GM10248 (cell line): ENCODE measurements around the gene HCLS1.
"Not testable (repeated sequence)": the region's sequence is repeated elsewhere in the genome, so short reads cannot be mapped to it uniquely, and the experiment has no call there.

ENCODE experiments used
- CTCF ChIA-PET: fragments of 300-600 bp; sonication (Branson Sonifier 250); formaldehyde crosslinking; extraction: SDS; loops from one replicate; lab custom pipeline; 2021; ENCODE audit warnings: antibody characterized with exemption; lab: Yijun Ruan, JAX
- POLR2A ChIA-PET: fragments of 350-650 bp; sonication (Branson Sonifier 250); formaldehyde crosslinking; extraction: SDS; loops from one replicate; lab custom pipeline; 2020; ENCODE audit warnings: antibody characterized with exemption; lab: Yijun Ruan, JAX
- DNase-seq: peaks from one replicate; pipeline ENCODE4 v3.0.0; 2012; ENCODE audit errors: extremely low spot score
- TF ChIP-seq, protein P1 (sequence below): IDR thresholded peaks from 2 replicates; pipeline ENCODE4 v1.5.1; 2012; ENCODE audit warnings: mild to moderate bottlenecking, low read depth; ENCODE audit errors: extremely low read depth, missing control alignments, control extremely low read depth

HCLS1 gene

DNA sequence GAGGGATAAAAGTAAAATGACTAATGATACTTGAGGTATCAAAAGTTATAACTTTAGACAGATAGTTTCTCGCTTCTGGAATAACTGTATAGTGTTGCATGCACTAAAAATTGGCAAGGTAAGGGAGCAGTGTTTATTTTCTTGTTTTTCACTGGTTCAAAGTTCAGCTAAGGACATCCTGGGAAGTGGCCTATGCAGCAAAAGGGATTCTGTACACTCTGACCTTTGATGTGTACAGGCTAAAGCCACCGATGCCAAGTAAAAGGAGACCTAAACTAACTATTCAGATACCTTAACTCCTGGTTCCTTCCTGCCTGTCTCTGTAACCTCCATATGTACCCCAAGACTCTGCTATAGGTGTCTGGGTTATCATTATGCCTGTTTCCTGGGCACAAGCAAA lies 65.9 kb downstream of the HCLS1 start:
- ChIA-PET POLR2A (no interaction called here), CTCF (interaction anchor here (1.3 to 1.4 kb wide), 2 partner anchors 12 to 43 kb away, joined by 4 to 5 read pairs; no protein-coding TSS in a partner anchor)
- TF ChIP-seq, protein P1, sequence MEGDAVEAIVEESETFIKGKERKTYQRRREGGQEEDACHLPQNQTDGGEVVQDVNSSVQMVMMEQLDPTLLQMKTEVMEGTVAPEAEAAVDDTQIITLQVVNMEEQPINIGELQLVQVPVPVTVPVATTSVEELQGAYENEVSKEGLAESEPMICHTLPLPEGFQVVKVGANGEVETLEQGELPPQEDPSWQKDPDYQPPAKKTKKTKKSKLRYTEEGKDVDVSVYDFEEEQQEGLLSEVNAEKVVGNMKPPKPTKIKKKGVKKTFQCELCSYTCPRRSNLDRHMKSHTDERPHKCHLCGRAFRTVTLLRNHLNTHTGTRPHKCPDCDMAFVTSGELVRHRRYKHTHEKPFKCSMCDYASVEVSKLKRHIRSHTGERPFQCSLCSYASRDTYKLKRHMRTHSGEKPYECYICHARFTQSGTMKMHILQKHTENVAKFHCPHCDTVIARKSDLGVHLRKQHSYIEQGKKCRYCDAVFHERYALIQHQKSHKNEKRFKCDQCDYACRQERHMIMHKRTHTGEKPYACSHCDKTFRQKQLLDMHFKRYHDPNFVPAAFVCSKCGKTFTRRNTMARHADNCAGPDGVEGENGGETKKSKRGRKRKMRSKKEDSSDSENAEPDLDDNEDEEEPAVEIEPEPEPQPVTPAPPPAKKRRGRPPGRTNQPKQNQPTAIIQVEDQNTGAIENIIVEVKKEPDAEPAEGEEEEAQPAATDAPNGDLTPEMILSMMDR: no peak
- DNase-seq: no peak

- CTCF ChIA-PET: interaction anchor here (1.3 to 1.4 kb wide), 2 partner anchors 13 to 44 kb away, joined by 4 to 5 read pairs; no protein-coding TSS in a partner anchor
- POLR2A ChIA-PET: interaction anchor here (0.5 to 0.6 kb wide), 2 partner anchors 13 to 75 kb away, joined by 4 to 6 read pairs; no protein-coding TSS in a partner anchor
- DNase-seq: not testable (repeated sequence)
Measured at GRCh38 chr3:121593806-121594205, 66.9 kb downstream of the HCLS1 start.

- DNase-seq: no peak
- ChIA-PET POLR2A (interaction anchor here (0.5 kb wide), 1 partner anchor 14 kb away, joined by 4 read pairs; no protein-coding TSS in a partner anchor), CTCF (no interaction called here)
Measured at GRCh38 chr3:121592856-121593702, 67.6 kb downstream of the HCLS1 start, which contains the start of gene FBXO40. TSS of gene FBXO40 (plus strand) at chr3:121593379. CDS start at chr3:121620576, 27,197 bp downstream.

DNA sequence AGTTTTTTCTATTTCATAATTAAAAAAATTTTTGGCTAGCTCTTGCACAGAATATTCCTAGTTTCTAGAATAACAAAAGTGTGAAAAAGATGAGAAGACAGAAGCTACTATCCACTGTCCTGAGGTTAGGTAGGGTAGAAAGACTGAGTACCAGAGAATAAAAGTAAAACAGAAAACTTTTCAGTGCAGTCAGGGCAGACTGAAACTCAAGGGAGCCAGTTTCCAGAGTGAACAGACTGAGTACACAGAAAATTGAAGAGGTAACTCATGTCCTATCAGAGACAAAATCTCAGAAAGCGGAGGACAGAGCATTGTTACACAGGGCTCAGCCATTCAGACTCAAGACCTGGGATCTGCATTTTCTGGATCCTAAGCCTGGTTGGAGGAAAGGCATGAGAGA lies 76.3 kb downstream of the HCLS1 start:
- TF ChIP-seq, protein P1: no peak
- DNase-seq: no peak
- ChIA-PET POLR2A (no interaction called here), CTCF (no interaction called here)

More at GRCh38 chr3:121592856-121593702, 67.6 kb downstream of the HCLS1 start, which contains the start of gene FBXO40:
- TF ChIP-seq, protein P1: no peak

DNA sequence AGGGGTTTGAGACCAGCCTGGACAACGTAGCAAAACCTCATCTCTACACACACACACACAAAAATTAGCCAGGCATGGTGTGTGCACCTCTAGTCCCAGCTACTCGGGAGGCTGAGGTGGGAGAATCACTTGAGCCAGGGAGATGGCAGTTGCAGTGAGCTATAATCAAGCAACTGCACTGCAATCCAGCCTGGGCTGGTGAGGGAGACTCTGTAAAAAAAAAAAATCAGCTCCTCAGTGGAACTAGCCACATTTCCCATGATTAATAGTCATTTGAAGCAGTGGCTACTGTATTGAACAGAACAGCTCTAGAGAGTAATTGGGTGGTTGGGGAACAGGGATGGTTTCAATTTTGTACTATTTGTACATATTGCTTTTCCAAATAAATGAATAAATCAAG lies 79.0 kb downstream of the HCLS1 start:
- TF ChIP-seq, protein P1: no peak

More for the DNA sequence above, 79.0 kb downstream of the HCLS1 start:
- ChIA-PET POLR2A (no interaction called here), CTCF (no interaction called here)
- DNase-seq: no peak
